GM19023 (cell line): ENCODE data around the gene FOXP4.

Experiments
- ATAC-seq: cut with Tn5 transposase; IDR thresholded peaks from one replicate; pipeline ENCODE4 v1.9.1; 2021; ENCODE audit warnings: mild to moderate bottlenecking, moderate library complexity; ENCODE audit not compliant: unreplicated experiment

The FOXP4 gene

GRCh38 chr6:41561931-41562911, 16.0 kb downstream of the FOXP4 start:
- no peak for ATAC-seq

GRCh38 chr6:41563060-41563776, 17.0 kb downstream of the FOXP4 start:
- ATAC-seq, result no peak

- ATAC-seq, result no peak
Measured at GRCh38 chr6:41564448-41565142, 18.4 kb downstream of the FOXP4 start.

- no peak for ATAC-seq
Measured at GRCh38 chr6:41565701-41566100, 19.5 kb downstream of the FOXP4 start.

GRCh38 chr6:41566961-41567360, 20.8 kb downstream of the FOXP4 start:
- ATAC-seq, result no peak

GRCh38 chr6:41567684-41568083, 21.5 kb downstream of the FOXP4 start:
- ATAC-seq, result no peak

- ATAC-seq, result no peak
Measured at GRCh38 chr6:41568202-41568584, 22.0 kb downstream of the FOXP4 start.

- ATAC-seq, result no peak
Measured at GRCh38 chr6:41568585-41569384, 22.6 kb downstream of the FOXP4 start.

- ATAC-seq, result no peak
Measured at GRCh38 chr6:41570259-41570615, 24.1 kb downstream of the FOXP4 start.

- no peak for ATAC-seq
Measured at GRCh38 chr6:41571021-41571780, 25.0 kb downstream of the FOXP4 start.

- ATAC-seq, result no peak
Measured at GRCh38 chr6:41572613-41573012, 26.4 kb downstream of the FOXP4 start.

GRCh38 chr6:41573276-41573675, 27.1 kb downstream of the FOXP4 start:
- ATAC-seq, result no peak

GRCh38 chr6:41573985-41574384, 27.8 kb downstream of the FOXP4 start:
- ATAC-seq, result no peak

- no peak for ATAC-seq
Measured at GRCh38 chr6:41575598-41575997, 29.4 kb downstream of the FOXP4 start.

GRCh38 chr6:41576667-41577066, 30.5 kb downstream of the FOXP4 start:
- no peak for ATAC-seq

GRCh38 chr6:41577356-41578216, 31.4 kb downstream of the FOXP4 start:
- ATAC-seq, result no peak

- no peak for ATAC-seq
Measured at GRCh38 chr6:41578217-41579087, 32.3 kb downstream of the FOXP4 start.

- ATAC-seq, result no peak
Measured at GRCh38 chr6:41579088-41579610, 33.0 kb downstream of the FOXP4 start.
